Astrocyte (in vitro differentiated cells and primary cell): ENCODE data around the gene ARHGAP26. TPM values are rescaled to one million over a fixed set of nuclear protein-coding genes. Genes with fewer than 3 reads are reported as not detected.

Source experiments
- DNase-seq: peaks from one replicate; pipeline ENCODE4 v3.0.0-alpha.2; 2010; ENCODE audit warnings: low read depth
- FAIRE-seq: peaks from 2 replicates; lab custom pipeline; 2011; peaks lifted over from hg19 to GRCh38; lab: Jason Lieb, UNC
- H2AFZ ChIP-seq: 2 replicates; pipeline ENCODE4 v1.6.0; 2012; ENCODE audit warnings: low read depth, low read length, inconsistent platforms
- H3K27ac ChIP-seq: 2 replicates; pipeline ENCODE4 v1.5.1; 2011; ENCODE audit warnings: low read depth, low read length, inconsistent platforms
- H3K27me3 ChIP-seq: 2 replicates; pipeline ENCODE4 v1.6.0; 2011; ENCODE audit warnings: low read length, inconsistent platforms; ENCODE audit not compliant: insufficient read depth
- H3K36me3 ChIP-seq: 2 replicates; pipeline ENCODE4 v1.5.1; 2011; ENCODE audit warnings: low read length, inconsistent platforms; ENCODE audit not compliant: insufficient read depth
- H3K4me1 ChIP-seq: 2 replicates; pipeline ENCODE4 v1.5.1; 2011; ENCODE audit warnings: low read length, inconsistent platforms; ENCODE audit not compliant: insufficient read depth
- H3K4me2 ChIP-seq: 2 replicates; pipeline ENCODE4 v1.6.0; 2012; ENCODE audit warnings: low read length, inconsistent platforms
- H3K4me3 ChIP-seq: 2 replicates; pipeline ENCODE4 v1.5.1; 2011; ENCODE audit warnings: low read depth, mild to moderate bottlenecking, low read length, inconsistent platforms; ENCODE audit not compliant: insufficient read depth
- H3K79me2 ChIP-seq: 2 replicates; pipeline ENCODE4 v1.6.0; 2012; ENCODE audit warnings: mild to moderate bottlenecking, low read length, inconsistent platforms; ENCODE audit not compliant: insufficient read depth
- H3K9ac ChIP-seq: 2 replicates; pipeline ENCODE4 v1.6.0; 2012; ENCODE audit warnings: mild to moderate bottlenecking, low read length, inconsistent platforms
- H3K9me3 ChIP-seq: 2 replicates; pipeline ENCODE4 v1.5.1; 2012; ENCODE audit warnings: low read depth, mild to moderate bottlenecking, low read length, inconsistent platforms; ENCODE audit not compliant: insufficient read depth
- H4K20me1 ChIP-seq: 2 replicates; pipeline ENCODE4 v1.6.0; 2012; ENCODE audit warnings: low read length, inconsistent platforms; ENCODE audit not compliant: insufficient read depth
- H3K27ac Mint-ChIP-seq: one replicate; pipeline ENCODE4 v1.8.0; 2021; ENCODE audit warnings: mild to moderate bottlenecking, mixed read lengths; ENCODE audit not compliant: unreplicated experiment
- H3K27me3 Mint-ChIP-seq: one replicate; pipeline ENCODE4 v1.8.0; 2021; ENCODE audit warnings: low read depth, mixed read lengths; ENCODE audit not compliant: unreplicated experiment
- H3K36me3 Mint-ChIP-seq: one replicate; pipeline ENCODE4 v1.8.0; 2021; ENCODE audit warnings: low read depth, mixed read lengths; ENCODE audit not compliant: unreplicated experiment
- H3K4me1 Mint-ChIP-seq: one replicate; pipeline ENCODE4 v1.8.0; 2021; ENCODE audit warnings: low read depth, mixed read lengths; ENCODE audit not compliant: unreplicated experiment
- H3K4me3 Mint-ChIP-seq: one replicate; pipeline ENCODE4 v1.8.0; 2021; ENCODE audit warnings: mild to moderate bottlenecking, moderate library complexity, mixed read lengths; ENCODE audit not compliant: unreplicated experiment
- H3K9me3 Mint-ChIP-seq: one replicate; pipeline ENCODE4 v1.8.0; 2021; ENCODE audit warnings: mild to moderate bottlenecking, mixed read lengths; ENCODE audit not compliant: unreplicated experiment
- EZH2 ChIP-seq: IDR thresholded peaks from 2 replicates; pipeline ENCODE4 v1.6.1; 2012; ENCODE audit warnings: mild to moderate bottlenecking, low read length, inconsistent platforms; ENCODE audit not compliant: insufficient read depth
- total RNA-seq: library from RNA; stranded (reverse); gene quantifications from 2 replicates; pipeline ENCODE4 v1.2.1, GENCODE V29; 2021
- TF ChIP-seq, protein P1 (sequence below): IDR thresholded peaks from 2 replicates; pipeline ENCODE4 v1.5.1; 2011; ENCODE audit warnings: low read depth, mild to moderate bottlenecking, inconsistent platforms, low read length, moderate library complexity; ENCODE audit not compliant: insufficient read depth

Gene ARHGAP26
- total RNA-seq, 1 donor from 2014 or later: 5.6 TPM

DNA sequence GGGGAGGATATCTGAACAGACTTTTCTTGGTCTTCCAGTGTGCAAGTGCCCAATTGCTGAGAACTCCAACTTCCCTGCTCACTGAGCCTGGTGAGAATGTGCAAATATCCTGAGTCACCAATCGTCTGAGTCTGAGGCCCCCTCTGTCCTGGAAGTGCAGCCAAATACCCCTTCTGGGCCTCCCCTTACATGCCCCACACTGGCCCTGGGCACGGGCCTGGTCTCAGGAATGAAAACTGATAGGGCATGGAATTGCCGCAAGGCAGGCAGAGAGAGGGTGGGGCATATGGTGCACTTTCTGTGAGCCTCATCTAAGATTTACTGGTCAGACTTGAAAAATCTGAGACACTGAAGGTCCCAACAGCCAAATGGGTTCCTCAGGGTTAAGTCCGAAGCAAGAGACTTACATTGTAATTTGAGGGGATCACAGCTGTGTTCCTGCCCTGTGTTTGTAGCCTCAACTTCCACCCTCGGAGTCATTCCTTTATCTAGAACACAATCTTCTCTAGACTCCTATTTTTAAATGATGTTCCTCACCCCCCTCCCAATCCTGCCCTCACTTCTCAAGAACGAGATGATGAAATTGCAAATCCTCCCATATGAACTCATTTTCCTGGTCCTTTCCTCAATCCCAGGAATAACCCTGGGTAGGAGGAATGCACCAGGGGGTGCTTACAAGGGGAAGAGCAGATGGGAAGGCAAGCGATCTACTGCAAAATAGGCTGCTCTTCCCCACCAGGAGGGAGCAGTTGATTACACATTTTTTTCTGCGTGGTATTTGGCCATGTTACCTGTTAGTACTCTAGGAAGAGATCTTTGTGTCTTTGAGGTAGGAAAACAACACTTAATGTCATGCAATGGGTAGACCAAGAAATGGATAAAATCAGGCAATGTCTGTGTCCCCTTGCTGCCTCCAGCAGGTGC lies 34.6 kb upstream of the ARHGAP26 start:
- no peak overlapping the region for H3K27ac Mint-ChIP-seq
- H3K9me3 Mint-ChIP-seq: peaks cover 5% of the 10 kb centered on the region

DNA sequence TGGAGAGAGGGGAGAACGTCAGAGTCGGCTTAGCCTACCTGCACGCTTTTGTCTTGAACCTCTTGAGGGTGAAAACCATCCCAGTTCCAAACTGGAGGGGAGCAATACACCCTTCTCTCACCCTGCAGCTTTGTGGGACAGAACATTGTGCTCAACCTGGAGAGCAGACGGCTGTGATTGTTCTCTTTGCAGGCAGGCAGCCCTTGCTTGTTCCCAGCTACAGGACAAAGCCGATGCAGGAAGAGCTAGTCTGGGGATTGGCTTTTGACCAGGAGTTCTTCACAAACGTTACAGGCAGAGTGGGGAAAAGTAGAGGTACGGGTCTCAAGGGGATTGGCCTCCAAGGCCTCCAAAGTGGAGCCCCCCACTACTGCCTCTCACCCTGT lies 33.9 kb upstream of the ARHGAP26 start:
- Histone ChIP-seq H3K36me3 (no peaks in the 10 kb centered on the region), H3K79me2 (no peaks in the 10 kb centered on the region), H2AFZ (no peak overlapping the region), H3K9ac (no peak overlapping the region), H3K9me3 (no peaks in the 10 kb centered on the region), H3K27ac (no peak overlapping the region), H3K4me3 (no peak overlapping the region), H3K4me1 (no peaks in the 10 kb centered on the region), H3K4me2 (no peak overlapping the region), H4K20me1 (no peaks in the 10 kb centered on the region), H3K27me3 (peaks cover 2% of the 10 kb centered on the region)
- FAIRE-seq: no peak
- H3K36me3 Mint-ChIP-seq: peaks cover 2% of the 10 kb centered on the region
- H3K4me1 Mint-ChIP-seq: peaks cover 7% of the 10 kb centered on the region
- no peak for DNase-seq
- H3K4me3 Mint-ChIP-seq: no peak overlapping the region
- H3K27me3 Mint-ChIP-seq: peaks cover 14% of the 10 kb centered on the region
- no peaks in the 10 kb centered on the region for H3K9me3 Mint-ChIP-seq
- TF ChIP-seq, protein P1, sequence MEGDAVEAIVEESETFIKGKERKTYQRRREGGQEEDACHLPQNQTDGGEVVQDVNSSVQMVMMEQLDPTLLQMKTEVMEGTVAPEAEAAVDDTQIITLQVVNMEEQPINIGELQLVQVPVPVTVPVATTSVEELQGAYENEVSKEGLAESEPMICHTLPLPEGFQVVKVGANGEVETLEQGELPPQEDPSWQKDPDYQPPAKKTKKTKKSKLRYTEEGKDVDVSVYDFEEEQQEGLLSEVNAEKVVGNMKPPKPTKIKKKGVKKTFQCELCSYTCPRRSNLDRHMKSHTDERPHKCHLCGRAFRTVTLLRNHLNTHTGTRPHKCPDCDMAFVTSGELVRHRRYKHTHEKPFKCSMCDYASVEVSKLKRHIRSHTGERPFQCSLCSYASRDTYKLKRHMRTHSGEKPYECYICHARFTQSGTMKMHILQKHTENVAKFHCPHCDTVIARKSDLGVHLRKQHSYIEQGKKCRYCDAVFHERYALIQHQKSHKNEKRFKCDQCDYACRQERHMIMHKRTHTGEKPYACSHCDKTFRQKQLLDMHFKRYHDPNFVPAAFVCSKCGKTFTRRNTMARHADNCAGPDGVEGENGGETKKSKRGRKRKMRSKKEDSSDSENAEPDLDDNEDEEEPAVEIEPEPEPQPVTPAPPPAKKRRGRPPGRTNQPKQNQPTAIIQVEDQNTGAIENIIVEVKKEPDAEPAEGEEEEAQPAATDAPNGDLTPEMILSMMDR: no peak
- no peak for TF ChIP-seq EZH2
- H3K27ac Mint-ChIP-seq: no peak overlapping the region

More for the DNA sequence above, 34.6 kb upstream of the ARHGAP26 start:
- H3K27ac ChIP-seq: no peak overlapping the region
- no peaks in the 10 kb centered on the region for H3K79me2 ChIP-seq
- TF ChIP-seq EZH2: no peak
- TF ChIP-seq, protein P1: no peak
- H3K36me3 ChIP-seq: no peaks in the 10 kb centered on the region
- peaks cover 2% of the 10 kb centered on the region for H3K36me3 Mint-ChIP-seq
- no peak overlapping the region for H3K4me3 Mint-ChIP-seq
- DNase-seq: no peak
- H3K4me1 Mint-ChIP-seq: peaks cover 7% of the 10 kb centered on the region
- peaks cover 2% of the 10 kb centered on the region for H3K27me3 ChIP-seq
- H3K4me3 ChIP-seq: no peak overlapping the region
- H3K27me3 Mint-ChIP-seq: peaks cover 16% of the 10 kb centered on the region
- no peak overlapping the region for H2AFZ ChIP-seq
- no peaks in the 10 kb centered on the region for H4K20me1 ChIP-seq
- no peak overlapping the region for H3K4me2 ChIP-seq
- H3K9me3 ChIP-seq: no peaks in the 10 kb centered on the region
- no peak for FAIRE-seq
- no peaks in the 10 kb centered on the region for H3K4me1 ChIP-seq
- H3K9ac ChIP-seq: no peak overlapping the region

DNA sequence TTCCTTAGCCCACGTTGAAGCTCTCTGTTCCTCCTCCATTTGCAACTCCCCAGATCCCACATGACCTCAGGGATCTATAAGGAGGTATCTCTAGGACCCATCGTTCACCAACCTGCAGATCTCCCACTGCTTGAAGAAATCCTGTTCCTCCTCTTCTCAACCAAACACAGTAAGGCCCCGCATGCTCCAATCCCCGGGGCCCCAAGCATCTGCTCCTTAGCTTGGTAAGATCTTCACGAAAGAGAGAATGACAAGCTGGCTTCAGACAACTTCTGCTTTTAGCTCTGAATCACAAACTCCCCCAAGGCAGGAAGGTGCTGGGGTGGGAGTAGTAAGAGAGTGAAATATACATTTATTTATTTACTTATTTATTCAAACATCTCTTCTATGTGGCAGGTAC lies 33.0 kb upstream of the ARHGAP26 start:
- Histone ChIP-seq H3K9ac (no peak overlapping the region), H3K4me1 (no peaks in the 10 kb centered on the region), H3K9me3 (no peaks in the 10 kb centered on the region), H4K20me1 (no peaks in the 10 kb centered on the region), H3K4me2 (no peak overlapping the region), H3K36me3 (no peaks in the 10 kb centered on the region), H3K27ac (no peak overlapping the region), H2AFZ (no peak overlapping the region), H3K27me3 (peaks cover 2% of the 10 kb centered on the region), H3K4me3 (no peak overlapping the region), H3K79me2 (no peaks in the 10 kb centered on the region)
- no peak overlapping the region for H3K27ac Mint-ChIP-seq
- DNase-seq (no peak), FAIRE-seq (no peak)
- peaks cover 7% of the 10 kb centered on the region for H3K4me1 Mint-ChIP-seq
- H3K36me3 Mint-ChIP-seq: peaks cover 2% of the 10 kb centered on the region
- TF ChIP-seq EZH2: no peak
- TF ChIP-seq, protein P1: no peak
- peaks cover 9% of the 10 kb centered on the region for H3K27me3 Mint-ChIP-seq
- no peak overlapping the region for H3K4me3 Mint-ChIP-seq
- no peaks in the 10 kb centered on the region for H3K9me3 Mint-ChIP-seq
